ENCODE measurements around the gene TRAF5. TPM values are rescaled to one million over a fixed set of nuclear protein-coding genes. Genes with fewer than 3 reads are reported as not detected.
"Not testable (repeated sequence)": the region's sequence is repeated elsewhere in the genome, so short reads cannot be mapped to it uniquely, and the experiment has no call there.

Gene TRAF5
- total RNA-seq, 1 donor from 2014 or later: 58.7 TPM

GRCh38 chr1:211416246-211416627, 89.6 kb downstream of the TRAF5 start:
- H3K27me3 Mint-ChIP-seq (ENCODE audit: low read depth); H3K9me3 Mint-ChIP-seq (ENCODE audit: low read depth); DNase-seq (ENCODE audit: low spot score); H3K36me3 Mint-ChIP-seq (ENCODE audit: low read depth): not testable (repeated sequence)
- peak overlapping the region; percentile 85 for H3K27ac Mint-ChIP-seq (ENCODE audit: unreplicated experiment)
- H3K4me3 Mint-ChIP-seq (ENCODE audit: unreplicated experiment): peak overlapping the region; percentile 62
- peaks cover 29% of the 10 kb centered on the region for H3K4me1 Mint-ChIP-seq (ENCODE audit: low read depth)
- TF ChIP-seq CTCF (IDR thresholded peaks at IDR 0.05): peak; percentile 61

- DNase-seq (ENCODE audit: low spot score); H3K9me3 Mint-ChIP-seq (ENCODE audit: low read depth); H3K36me3 Mint-ChIP-seq (ENCODE audit: low read depth); H3K27me3 Mint-ChIP-seq (ENCODE audit: low read depth): not testable (repeated sequence)
- H3K4me3 Mint-ChIP-seq (ENCODE audit: unreplicated experiment): peak overlapping the region; percentile 64
- peak overlapping the region; percentile 81 for H3K27ac Mint-ChIP-seq (ENCODE audit: unreplicated experiment)
- peaks cover 29% of the 10 kb centered on the region for H3K4me1 Mint-ChIP-seq (ENCODE audit: low read depth)
Measured at GRCh38 chr1:211416628-211417323, 90.1 kb downstream of the TRAF5 start.

GRCh38 chr1:211420389-211420788, 93.8 kb downstream of the TRAF5 start:
- peak overlapping the region; percentile 86 for H3K27ac Mint-ChIP-seq (ENCODE audit: unreplicated experiment)
- no peaks in the 10 kb centered on the region for H3K27me3 Mint-ChIP-seq (ENCODE audit: low read depth)
- TF ChIP-seq CTCF (IDR thresholded peaks at IDR 0.05): no peak
- no peaks in the 10 kb centered on the region for H3K9me3 Mint-ChIP-seq (ENCODE audit: low read depth)
- no peak overlapping the region for H3K4me3 Mint-ChIP-seq (ENCODE audit: unreplicated experiment)
- DNase-seq (ENCODE audit: low spot score): no peak
- H3K36me3 Mint-ChIP-seq (ENCODE audit: low read depth): no peaks in the 10 kb centered on the region
- H3K4me1 Mint-ChIP-seq (ENCODE audit: low read depth): peaks cover 29% of the 10 kb centered on the region

GRCh38 chr1:211420845-211421454, 94.3 kb downstream of the TRAF5 start:
- H3K36me3 Mint-ChIP-seq (ENCODE audit: low read depth): no peaks in the 10 kb centered on the region
- H3K4me3 Mint-ChIP-seq (ENCODE audit: unreplicated experiment): no peak overlapping the region
- TF ChIP-seq CTCF (IDR thresholded peaks at IDR 0.05): no peak
- H3K27me3 Mint-ChIP-seq (ENCODE audit: low read depth): no peaks in the 10 kb centered on the region
- H3K27ac Mint-ChIP-seq (ENCODE audit: unreplicated experiment): peak overlapping the region; percentile 86
- DNase-seq (ENCODE audit: low spot score): no peak
- H3K4me1 Mint-ChIP-seq (ENCODE audit: low read depth): peaks cover 23% of the 10 kb centered on the region
- H3K9me3 Mint-ChIP-seq (ENCODE audit: low read depth): no peaks in the 10 kb centered on the region

GRCh38 chr1:211424018-211424417, 97.4 kb downstream of the TRAF5 start:
- H3K9me3 Mint-ChIP-seq (ENCODE audit: low read depth): no peaks in the 10 kb centered on the region
- no peak overlapping the region for H3K27ac Mint-ChIP-seq (ENCODE audit: unreplicated experiment)
- H3K36me3 Mint-ChIP-seq (ENCODE audit: low read depth): no peaks in the 10 kb centered on the region
- peaks cover 12% of the 10 kb centered on the region for H3K4me1 Mint-ChIP-seq (ENCODE audit: low read depth)
- H3K4me3 Mint-ChIP-seq (ENCODE audit: unreplicated experiment): no peak overlapping the region
- no peak for TF ChIP-seq CTCF (IDR thresholded peaks at IDR 0.05)
- no peaks in the 10 kb centered on the region for H3K27me3 Mint-ChIP-seq (ENCODE audit: low read depth)
- DNase-seq (ENCODE audit: low spot score): no peak

Other genes starting within 250 kb of the TRAF5 start
- gene KCNH1, start 192.7 kb upstream of the TRAF5 start, total RNA-seq: 6.0 to 6.3 TPM (median 6.3 TPM) in 3 replicates
- gene RCOR3, start 67.5 kb upstream of the TRAF5 start, total RNA-seq: 36.5 to 48.2 TPM (median 39.9 TPM) in 3 replicates
- gene RD3, start 165.3 kb downstream of the TRAF5 start, total RNA-seq: not detected in 3 replicates